ENCODE results near the gene SORCS1.
"Not testable (repeated sequence)": the region's sequence is repeated elsewhere in the genome, so short reads cannot be mapped to it uniquely, and the experiment has no call there.

SORCS1 gene

GRCh38 chr10:107043461-107043860, 121.0 kb downstream of the SORCS1 start:
- no peak overlapping the region for H3K27ac ChIP-seq (ENCODE audit: low read depth, low read length)
- no peaks in the 10 kb centered on the region for H3K9me3 ChIP-seq (ENCODE audit: control insufficient read depth, insufficient read depth, low read length)
- H3K9ac ChIP-seq (ENCODE audit: low read depth, low read length), result no peak overlapping the region
- no peaks in the 10 kb centered on the region for H3K4me1 ChIP-seq (ENCODE audit: control insufficient read depth, insufficient read depth, low read length)
- no peaks in the 10 kb centered on the region for H3K27me3 ChIP-seq (ENCODE audit: control insufficient read depth, insufficient read depth, low read length)
- no peak overlapping the region for H3K4me3 ChIP-seq (ENCODE audit: low read depth, low read length)
- H3K36me3 ChIP-seq (ENCODE audit: control insufficient read depth, insufficient read depth, low read length), result no peaks in the 10 kb centered on the region

- Histone ChIP-seq H3K4me3 (ENCODE audit: low read depth, low read length) (no peak overlapping the region), H3K36me3 (ENCODE audit: control insufficient read depth, insufficient read depth, low read length) (no peaks in the 10 kb centered on the region), H3K9me3 (ENCODE audit: control insufficient read depth, insufficient read depth, low read length) (no peaks in the 10 kb centered on the region), H3K4me1 (ENCODE audit: control insufficient read depth, insufficient read depth, low read length) (peaks cover 8% of the 10 kb centered on the region), H3K27me3 (ENCODE audit: control insufficient read depth, insufficient read depth, low read length) (no peaks in the 10 kb centered on the region), H3K9ac (ENCODE audit: low read depth, low read length) (no peak overlapping the region), H3K27ac (ENCODE audit: low read depth, low read length) (no peak overlapping the region)
These were observed 127.0 kb downstream of the SORCS1 start for GRCh38 chr10:107037192-107038122.

- Histone ChIP-seq H3K36me3 (ENCODE audit: control insufficient read depth, insufficient read depth, low read length) (no peaks in the 10 kb centered on the region), H3K9me3 (ENCODE audit: control insufficient read depth, insufficient read depth, low read length) (no peaks in the 10 kb centered on the region), H3K27me3 (ENCODE audit: control insufficient read depth, insufficient read depth, low read length) (no peaks in the 10 kb centered on the region), H3K4me1 (ENCODE audit: control insufficient read depth, insufficient read depth, low read length) (peaks cover 11% of the 10 kb centered on the region), H3K9ac (ENCODE audit: low read depth, low read length) (no peak overlapping the region), H3K27ac (ENCODE audit: low read depth, low read length) (no peak overlapping the region), H3K4me3 (ENCODE audit: low read depth, low read length) (no peak overlapping the region)
These were observed 130.6 kb downstream of the SORCS1 start for GRCh38 chr10:107033799-107034422.

GRCh38 chr10:107032700-107033401, 131.7 kb downstream of the SORCS1 start:
- Histone ChIP-seq H3K9me3 (ENCODE audit: control insufficient read depth, insufficient read depth, low read length) (no peaks in the 10 kb centered on the region), H3K27ac (ENCODE audit: low read depth, low read length) (no peak overlapping the region), H3K27me3 (ENCODE audit: control insufficient read depth, insufficient read depth, low read length) (no peaks in the 10 kb centered on the region), H3K4me3 (ENCODE audit: low read depth, low read length) (no peak overlapping the region), H3K36me3 (ENCODE audit: control insufficient read depth, insufficient read depth, low read length) (no peaks in the 10 kb centered on the region), H3K4me1 (ENCODE audit: control insufficient read depth, insufficient read depth, low read length) (peaks cover 11% of the 10 kb centered on the region), H3K9ac (ENCODE audit: low read depth, low read length) (no peak overlapping the region)

GRCh38 chr10:107031931-107032699, 132.4 kb downstream of the SORCS1 start:
- no peak overlapping the region for H3K4me3 ChIP-seq (ENCODE audit: low read depth, low read length)
- H3K27me3 ChIP-seq (ENCODE audit: control insufficient read depth, insufficient read depth, low read length), result no peaks in the 10 kb centered on the region
- H3K9ac ChIP-seq (ENCODE audit: low read depth, low read length), result no peak overlapping the region
- H3K27ac ChIP-seq (ENCODE audit: low read depth, low read length), result no peak overlapping the region
- H3K9me3 ChIP-seq (ENCODE audit: control insufficient read depth, insufficient read depth, low read length), result no peaks in the 10 kb centered on the region
- H3K4me1 ChIP-seq (ENCODE audit: control insufficient read depth, insufficient read depth, low read length), result peaks cover 11% of the 10 kb centered on the region
- no peaks in the 10 kb centered on the region for H3K36me3 ChIP-seq (ENCODE audit: control insufficient read depth, insufficient read depth, low read length)

- H3K27ac ChIP-seq (ENCODE audit: low read depth, low read length), result no peak overlapping the region
- no peaks in the 10 kb centered on the region for H3K9me3 ChIP-seq (ENCODE audit: control insufficient read depth, insufficient read depth, low read length)
- no peak overlapping the region for H3K4me3 ChIP-seq (ENCODE audit: low read depth, low read length)
- H3K4me1 ChIP-seq (ENCODE audit: control insufficient read depth, insufficient read depth, low read length), result peaks cover 7% of the 10 kb centered on the region
- H3K9ac ChIP-seq (ENCODE audit: low read depth, low read length), result no peak overlapping the region
- H3K36me3 ChIP-seq (ENCODE audit: control insufficient read depth, insufficient read depth, low read length), result no peaks in the 10 kb centered on the region
- H3K27me3 ChIP-seq (ENCODE audit: control insufficient read depth, insufficient read depth, low read length), result no peaks in the 10 kb centered on the region
These were observed 136.3 kb downstream of the SORCS1 start for GRCh38 chr10:107028236-107028635.

- Histone ChIP-seq H3K27ac (ENCODE audit: low read depth, low read length) (no peak overlapping the region), H3K9me3 (ENCODE audit: control insufficient read depth, insufficient read depth, low read length) (no peaks in the 10 kb centered on the region), H3K4me3 (ENCODE audit: low read depth, low read length) (no peak overlapping the region), H3K9ac (ENCODE audit: low read depth, low read length) (no peak overlapping the region), H3K4me1 (ENCODE audit: control insufficient read depth, insufficient read depth, low read length) (peaks cover 6% of the 10 kb centered on the region), H3K36me3 (ENCODE audit: control insufficient read depth, insufficient read depth, low read length) (no peaks in the 10 kb centered on the region), H3K27me3 (ENCODE audit: control insufficient read depth, insufficient read depth, low read length) (no peaks in the 10 kb centered on the region)
These were observed 138.8 kb downstream of the SORCS1 start for GRCh38 chr10:107025676-107026075.

GRCh38 chr10:107024033-107024432, 140.5 kb downstream of the SORCS1 start:
- H3K9me3 ChIP-seq (ENCODE audit: control insufficient read depth, insufficient read depth, low read length); H3K9ac ChIP-seq (ENCODE audit: low read depth, low read length); H3K36me3 ChIP-seq (ENCODE audit: control insufficient read depth, insufficient read depth, low read length); H3K27me3 ChIP-seq (ENCODE audit: control insufficient read depth, insufficient read depth, low read length); H3K27ac ChIP-seq (ENCODE audit: low read depth, low read length); H3K4me1 ChIP-seq (ENCODE audit: control insufficient read depth, insufficient read depth, low read length); H3K4me3 ChIP-seq (ENCODE audit: low read depth, low read length): not testable (repeated sequence)

GRCh38 chr10:107022600-107023354, 141.7 kb downstream of the SORCS1 start:
- Histone ChIP-seq H3K4me3 (ENCODE audit: low read depth, low read length) (no peak overlapping the region), H3K9me3 (ENCODE audit: control insufficient read depth, insufficient read depth, low read length) (no peaks in the 10 kb centered on the region), H3K27ac (ENCODE audit: low read depth, low read length) (no peak overlapping the region), H3K36me3 (ENCODE audit: control insufficient read depth, insufficient read depth, low read length) (no peaks in the 10 kb centered on the region), H3K9ac (ENCODE audit: low read depth, low read length) (no peak overlapping the region), H3K27me3 (ENCODE audit: control insufficient read depth, insufficient read depth, low read length) (no peaks in the 10 kb centered on the region), H3K4me1 (ENCODE audit: control insufficient read depth, insufficient read depth, low read length) (peaks cover 6% of the 10 kb centered on the region)

GRCh38 chr10:107019154-107019553, 145.4 kb downstream of the SORCS1 start:
- H3K9ac ChIP-seq (ENCODE audit: low read depth, low read length), result no peak overlapping the region
- H3K4me3 ChIP-seq (ENCODE audit: low read depth, low read length), result no peak overlapping the region
- peaks cover 8% of the 10 kb centered on the region; the same call in 1 of the 2 replicates for H3K4me1 ChIP-seq (ENCODE audit: control insufficient read depth, insufficient read depth, low read length)
- no peaks in the 10 kb centered on the region for H3K36me3 ChIP-seq (ENCODE audit: control insufficient read depth, insufficient read depth, low read length)
- H3K27ac ChIP-seq (ENCODE audit: low read depth, low read length), result no peak overlapping the region
- no peaks in the 10 kb centered on the region for H3K27me3 ChIP-seq (ENCODE audit: control insufficient read depth, insufficient read depth, low read length)
- H3K9me3 ChIP-seq (ENCODE audit: control insufficient read depth, insufficient read depth, low read length), result no peaks in the 10 kb centered on the region
